NCI-H526 treated with DMSO at 0.1 percent for 48 hours (cell line): ENCODE data around the gene ARHGEF3.

Source experiments
- DNase-seq: peaks from one replicate; lab custom pipeline; 2025; lab: John Stamatoyannopoulos, UW

Gene ARHGEF3

DNA sequence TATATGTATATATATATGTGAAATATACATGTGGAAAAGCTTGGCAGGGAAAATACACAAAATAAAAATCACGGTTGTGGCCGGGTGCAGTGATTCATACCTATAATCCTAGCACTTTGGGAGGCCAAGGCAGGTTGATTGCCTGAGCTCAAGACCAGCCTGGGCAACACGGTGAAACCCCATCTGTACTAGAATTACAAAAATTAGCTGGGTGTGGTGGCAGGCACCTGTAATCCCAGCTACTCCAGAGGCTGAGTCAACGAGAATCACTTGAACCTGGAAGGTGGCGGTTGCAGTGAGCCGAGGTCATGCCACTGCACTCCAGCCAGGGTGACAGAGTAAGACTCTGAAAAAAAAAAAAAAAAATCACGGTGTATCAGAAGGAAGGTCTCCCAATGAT is 20.8 kb upstream of the ARHGEF3 start:
- no peak for DNase-seq

DNA sequence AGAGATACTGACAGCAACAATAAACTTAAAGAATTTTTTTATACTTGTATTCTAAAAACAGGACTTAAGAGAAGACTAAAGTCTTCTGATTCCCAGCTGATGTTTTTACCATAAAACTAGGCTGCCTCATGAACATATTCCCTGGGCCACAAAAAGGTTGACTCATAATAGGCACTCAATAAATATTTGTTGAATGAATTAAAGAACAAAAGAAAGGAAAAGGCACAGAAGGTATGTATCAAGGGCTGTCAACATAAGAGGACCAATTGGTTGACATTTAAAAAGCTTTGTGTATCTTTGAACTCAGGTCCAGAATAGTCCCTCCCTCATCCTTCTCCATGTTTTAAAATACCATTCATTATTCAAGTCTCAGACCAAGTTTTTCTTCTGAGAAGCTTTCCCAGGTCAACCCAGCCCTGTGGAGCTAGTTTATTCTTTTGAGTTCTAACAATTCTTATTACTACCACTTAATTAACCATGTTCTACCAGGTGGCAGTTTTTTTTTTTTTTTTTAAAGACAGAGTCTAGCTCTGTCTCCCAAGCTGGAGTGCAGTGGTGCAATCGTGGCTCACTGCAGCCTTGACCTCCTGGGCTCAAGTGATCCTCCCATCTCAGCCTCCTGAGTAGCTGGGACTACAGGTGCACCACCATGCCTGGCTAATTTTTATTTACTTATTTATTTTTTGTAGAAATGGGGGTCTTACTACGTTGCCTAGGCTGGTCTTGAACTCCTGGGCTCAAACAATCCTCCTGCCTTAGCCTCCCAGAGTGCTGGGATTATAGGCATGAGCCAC is 17.5 kb upstream of the ARHGEF3 start:
- DNase-seq: no peak

DNA sequence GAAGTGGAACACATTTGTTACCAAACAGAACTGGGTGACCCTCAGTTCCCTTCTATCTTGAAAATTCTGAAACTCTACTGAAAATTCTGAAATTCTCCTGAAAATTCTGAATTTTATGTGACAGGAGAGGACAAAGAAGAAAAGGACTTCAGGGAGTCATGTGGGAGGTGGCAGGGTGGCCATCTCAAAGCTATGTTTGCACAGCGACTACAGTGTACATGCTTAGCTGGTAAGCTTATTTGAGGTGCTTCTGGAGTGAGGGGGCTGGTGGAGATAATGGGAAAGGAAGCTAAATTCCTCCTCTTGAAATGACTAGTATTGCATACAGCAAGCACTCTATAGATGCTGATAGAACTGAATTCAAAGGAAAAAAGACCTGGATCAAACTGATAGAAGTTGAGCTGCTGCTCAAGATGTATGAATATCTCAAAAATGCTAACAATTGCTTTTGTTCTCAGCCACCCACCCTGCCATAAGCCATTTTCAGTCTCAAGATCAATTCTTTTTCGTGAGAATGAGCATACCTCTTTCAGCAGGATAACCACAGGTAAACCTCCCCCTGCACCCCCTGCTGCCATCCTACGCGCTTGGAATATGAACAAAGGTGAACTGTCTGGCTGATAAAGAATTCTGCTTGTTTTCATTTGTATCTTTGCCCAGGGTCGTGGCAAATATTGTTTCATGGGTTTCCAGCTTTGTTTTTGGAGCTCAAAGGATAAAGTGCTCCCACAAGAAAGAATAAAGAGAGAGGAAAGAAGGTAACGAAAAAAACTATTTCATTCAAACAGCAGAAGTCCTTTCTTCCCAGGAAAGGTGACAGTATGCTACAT is 16.6 kb upstream of the ARHGEF3 start:
- no peak for DNase-seq

DNA sequence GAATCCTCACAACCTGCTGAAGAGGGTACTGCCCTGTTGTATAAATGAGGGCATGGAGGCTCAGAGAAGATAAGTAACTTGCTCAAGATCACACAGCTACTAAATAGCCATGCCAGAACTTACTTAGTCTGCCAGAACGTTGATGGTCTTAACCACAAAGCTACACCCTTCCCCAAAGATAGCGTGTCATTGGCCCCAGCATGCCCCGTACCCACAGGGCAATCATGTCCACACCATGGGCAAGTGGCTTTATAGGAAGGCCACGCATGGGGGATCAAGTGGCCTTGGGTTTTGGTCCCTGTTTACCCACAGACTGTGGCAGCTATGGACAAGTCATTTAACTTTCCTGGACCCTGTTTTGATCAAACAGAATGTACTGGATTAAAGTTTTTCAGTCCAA is 15.9 kb upstream of the ARHGEF3 start:
- no peak for DNase-seq

DNA sequence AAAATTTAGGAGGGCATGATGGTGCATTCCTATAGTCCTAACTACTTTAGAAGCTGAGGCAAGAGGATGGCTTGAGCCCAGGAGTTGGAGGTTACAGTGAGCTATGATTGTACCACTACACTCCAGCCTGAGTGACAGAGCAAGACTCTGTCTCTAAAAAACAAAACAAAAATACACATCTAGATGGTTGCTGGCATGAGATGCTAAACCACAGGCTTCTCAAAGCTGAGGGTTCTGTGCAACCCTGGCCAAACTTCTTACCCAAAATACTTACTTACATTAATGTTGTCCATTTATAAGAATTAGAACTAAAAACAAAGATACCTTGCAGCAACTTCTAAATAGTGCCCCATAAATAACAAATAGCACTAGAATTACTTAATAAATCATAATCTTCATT is 14.3 kb upstream of the ARHGEF3 start:
- no peak for DNase-seq

DNA sequence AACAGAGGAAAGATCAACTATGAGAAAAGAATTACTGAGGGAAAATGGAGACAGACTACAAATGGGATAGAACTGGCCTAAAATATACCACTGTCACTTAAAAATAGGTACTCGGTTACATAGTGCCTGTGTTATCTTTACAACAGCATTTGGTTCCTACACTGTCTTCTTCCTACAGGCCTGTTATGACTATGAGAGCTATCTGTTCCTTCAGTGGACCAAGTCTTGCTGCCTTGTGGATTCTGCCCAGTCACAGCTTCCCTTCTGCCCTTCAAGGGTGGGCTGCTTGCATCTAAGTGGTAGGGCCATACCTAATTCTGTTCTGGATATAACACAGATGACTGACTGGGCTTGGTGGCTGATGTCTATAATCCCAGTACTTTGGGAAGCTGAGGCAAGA is 13.8 kb upstream of the ARHGEF3 start:
- no peak for DNase-seq

DNA sequence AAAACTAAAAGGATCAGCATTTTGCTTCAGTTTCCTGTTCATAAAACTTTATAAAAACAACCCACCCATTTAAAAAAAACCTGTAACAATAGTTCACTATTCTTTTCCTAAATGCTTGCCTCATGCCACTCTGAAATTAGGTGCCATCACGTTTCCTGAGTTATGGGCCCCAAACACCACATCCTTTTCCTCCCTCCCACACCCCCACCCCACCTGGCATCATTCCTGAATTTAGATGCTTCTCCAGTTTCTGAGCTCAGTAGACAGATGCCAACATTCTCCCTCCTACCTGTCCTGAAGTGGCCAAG is 11.9 kb upstream of the ARHGEF3 start:
- no peak for DNase-seq

DNA sequence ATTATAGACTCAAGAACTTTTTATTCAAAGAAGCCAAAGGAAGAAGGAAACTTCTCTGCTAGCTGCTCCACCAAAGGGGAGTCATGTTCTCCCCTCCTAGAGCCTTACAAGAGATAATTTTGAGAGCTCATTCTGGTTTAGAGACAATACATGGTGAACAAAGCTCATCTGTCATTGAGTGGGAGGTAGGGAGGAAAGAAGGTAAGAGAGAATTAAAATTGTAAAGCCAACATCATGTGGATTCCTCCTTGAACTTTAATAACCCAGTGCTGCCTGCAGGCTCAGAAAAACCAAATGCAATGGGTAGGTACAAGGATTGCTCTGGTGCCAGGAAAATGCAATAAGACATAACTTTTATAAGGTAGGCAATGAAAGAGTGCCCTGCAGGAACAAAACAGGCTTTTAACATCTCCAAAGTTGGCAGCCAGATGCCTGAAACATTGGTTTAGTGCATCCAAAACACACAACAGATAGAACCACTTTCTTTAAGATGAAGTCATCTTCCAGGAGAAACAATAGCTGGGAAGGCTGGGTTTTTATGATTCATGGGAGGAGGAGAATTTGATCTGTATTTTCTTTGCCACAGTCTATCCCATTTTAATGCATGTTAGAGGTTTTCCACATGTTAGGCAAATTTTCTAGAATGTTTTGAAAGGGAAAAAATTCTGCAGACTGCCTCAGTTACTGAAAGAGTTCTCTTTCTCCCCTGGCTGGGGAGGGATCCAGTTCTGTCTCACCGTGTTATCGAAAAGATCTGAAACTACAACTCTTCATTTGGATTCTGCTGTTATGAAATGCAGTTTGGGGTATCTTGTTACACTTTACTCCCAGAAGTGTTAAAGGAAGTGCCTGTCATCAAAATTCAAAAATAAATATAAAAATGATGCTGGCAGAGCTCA is 11.3 kb upstream of the ARHGEF3 start:
- DNase-seq: no peak

DNA sequence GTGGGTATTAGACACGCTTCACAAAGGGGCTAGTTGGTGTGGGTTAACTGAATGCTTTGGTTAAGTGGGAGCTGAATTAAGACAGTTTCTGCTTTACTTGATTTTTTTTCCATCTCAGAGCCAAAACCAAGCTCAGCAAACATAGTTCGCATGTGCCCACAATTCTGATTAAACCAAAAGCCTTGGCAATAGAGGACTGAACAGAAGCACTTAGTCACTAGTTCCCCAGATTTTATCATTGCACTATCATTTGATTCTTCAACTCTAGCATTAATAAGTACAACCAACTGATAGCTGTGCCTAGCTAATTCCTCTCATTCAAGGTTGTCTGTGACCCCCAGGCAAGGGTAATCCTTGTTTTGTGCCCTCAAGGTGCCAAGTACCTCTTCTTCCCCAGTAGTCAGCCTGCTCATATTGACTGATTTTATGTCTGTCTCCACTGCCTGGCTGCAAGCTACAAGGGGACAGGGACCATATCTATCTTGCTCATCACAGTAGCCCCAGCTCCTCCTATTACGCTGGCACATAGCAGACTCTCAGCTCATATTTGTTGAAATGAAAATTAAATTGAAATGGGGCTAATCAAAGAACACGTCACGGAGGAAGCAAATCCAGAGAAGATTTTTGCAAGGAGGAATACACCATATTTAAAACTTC is 9.9 kb upstream of the ARHGEF3 start:
- no peak for DNase-seq

DNA sequence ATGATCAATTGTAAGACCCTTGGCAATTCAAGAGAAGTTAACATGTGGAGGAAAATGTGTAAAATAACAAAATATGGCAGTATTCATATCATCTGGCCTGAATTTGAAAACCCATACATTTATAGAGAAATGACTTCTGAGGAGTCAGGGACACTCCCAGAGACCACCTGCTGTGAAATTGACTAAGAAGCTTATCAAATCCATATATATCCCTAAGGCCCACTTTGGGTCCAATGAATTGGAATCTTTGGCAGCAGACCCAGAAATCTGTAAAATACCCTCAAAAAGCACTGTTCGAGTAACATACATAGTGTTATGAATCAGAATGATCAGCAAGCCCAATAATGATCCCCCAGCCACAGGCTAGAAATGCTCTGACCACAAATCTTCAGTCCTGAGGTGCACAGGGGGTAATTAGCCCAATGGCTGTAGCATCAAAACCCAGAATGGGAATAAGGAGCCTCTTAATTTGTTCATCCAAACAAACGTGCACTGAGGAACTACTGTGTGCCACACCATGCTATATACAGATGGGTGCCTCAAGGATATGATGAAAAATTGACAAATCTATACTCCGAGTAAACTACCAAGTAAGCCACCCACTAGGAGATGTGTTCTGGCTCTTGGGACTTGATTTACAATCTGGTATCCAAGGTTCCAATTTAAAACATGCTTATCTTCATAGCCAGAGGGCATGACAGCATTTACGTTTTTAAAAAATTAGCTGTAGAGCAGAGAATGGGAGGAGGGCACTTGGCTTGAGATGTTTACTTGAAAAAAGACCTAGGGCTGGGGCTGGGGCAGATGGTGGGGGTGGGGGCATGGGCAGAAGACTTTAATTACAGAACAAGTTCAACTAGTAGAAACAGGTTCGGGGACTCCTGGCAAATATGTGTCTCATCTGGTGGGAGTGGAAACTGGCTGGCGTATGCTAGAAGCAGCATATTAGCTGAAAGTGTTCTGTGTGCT is 9.1 kb upstream of the ARHGEF3 start:
- no peak for DNase-seq

DNA sequence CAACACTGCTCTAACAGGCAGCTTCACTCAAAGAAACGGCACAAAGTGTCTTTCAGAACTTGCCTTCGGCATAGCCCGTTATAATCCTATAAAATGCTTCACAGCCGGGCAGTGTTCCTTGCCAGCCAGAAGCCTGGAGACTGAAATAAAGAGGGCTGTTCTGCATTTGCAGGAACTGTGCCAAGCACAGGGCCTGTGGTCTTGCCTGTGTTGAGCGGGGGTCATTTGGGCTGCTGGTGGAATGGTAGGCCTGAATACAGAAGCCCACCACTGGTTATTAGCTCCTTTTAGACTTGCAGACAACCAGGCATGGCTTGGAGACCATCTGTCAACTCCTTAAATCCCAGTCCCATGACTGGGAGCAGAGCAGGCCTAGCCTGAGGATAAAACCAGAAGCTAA is 4.7 kb upstream of the ARHGEF3 start:
- no peak for DNase-seq

DNA sequence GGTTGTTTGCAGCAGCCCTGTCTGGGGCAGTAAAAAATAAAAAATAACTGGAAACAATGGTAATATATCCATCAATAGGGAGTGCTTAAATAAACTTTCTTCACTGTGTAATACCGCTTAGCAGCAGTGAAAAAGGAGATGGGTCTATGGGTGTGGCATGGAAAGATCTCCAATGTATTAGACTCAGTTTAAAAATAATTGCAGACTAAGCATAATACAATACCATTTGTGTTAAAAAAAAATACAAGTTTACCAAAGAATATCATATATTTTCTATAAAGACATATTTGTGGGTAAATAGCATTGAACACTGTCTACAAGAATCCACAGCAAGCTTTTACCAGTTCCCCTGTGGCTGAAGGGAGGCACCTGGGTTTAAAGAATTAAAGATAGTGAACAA is 1.0 kb upstream of the ARHGEF3 start:
- no peak for DNase-seq

DNA sequence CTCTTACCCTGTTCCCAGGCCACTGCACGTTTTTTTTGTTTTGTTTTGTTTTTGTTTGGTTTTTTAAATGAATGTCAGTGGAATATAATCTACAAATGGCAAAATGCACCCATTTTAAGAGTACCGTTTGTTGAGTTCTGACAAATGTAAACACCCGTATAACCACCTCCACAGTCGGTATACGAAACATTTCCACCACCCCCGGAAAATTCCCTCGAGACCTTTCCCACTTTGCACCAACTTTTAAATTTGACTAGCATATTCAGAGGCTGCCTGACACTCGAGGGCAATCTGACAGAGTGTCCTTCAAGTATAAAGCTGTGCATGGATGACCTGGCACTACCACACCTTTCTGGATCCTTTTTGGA is 613 bp upstream of the ARHGEF3 start:
- DNase-seq: no peak

DNA sequence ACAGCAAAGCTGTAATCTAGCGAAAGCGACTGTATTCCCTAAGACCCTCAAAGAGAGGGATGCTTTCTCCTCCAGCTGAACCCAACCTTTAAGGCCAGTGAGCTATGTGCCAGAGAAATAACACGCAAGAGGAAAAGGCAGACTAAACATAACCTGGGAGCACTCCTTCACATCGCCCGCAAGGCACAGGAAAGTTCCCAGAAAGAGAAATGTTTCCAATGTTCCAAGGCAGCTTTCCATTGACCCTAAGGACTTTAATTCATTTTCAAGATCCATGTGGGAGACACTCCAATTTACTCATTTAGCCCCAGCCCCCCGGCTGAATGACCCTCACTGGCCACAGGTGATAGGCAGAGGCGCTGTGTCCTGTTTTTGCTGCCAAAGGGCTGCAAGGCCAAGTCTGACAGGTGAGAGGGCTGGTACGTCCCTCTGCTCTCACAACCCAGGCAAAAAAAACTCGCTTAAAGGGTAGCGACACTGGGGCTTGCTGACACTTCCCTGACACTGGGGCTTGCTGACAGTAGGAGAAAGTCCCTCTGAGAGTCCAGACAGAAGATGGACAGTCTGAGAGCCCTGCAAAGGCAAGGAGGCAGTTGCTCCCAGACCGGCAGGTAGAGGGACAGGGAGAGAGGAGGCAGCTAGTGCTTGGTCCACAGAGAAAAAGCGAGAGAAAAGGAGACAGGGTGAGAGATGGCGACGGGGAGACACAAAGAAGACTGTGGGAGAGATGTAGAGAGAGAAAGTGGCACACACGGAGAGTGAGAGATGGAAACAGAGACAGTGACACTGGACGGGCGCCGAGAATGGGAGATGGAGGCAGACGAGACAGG is 702 bp downstream of the ARHGEF3 start:
- DNase-seq: no peak

DNA sequence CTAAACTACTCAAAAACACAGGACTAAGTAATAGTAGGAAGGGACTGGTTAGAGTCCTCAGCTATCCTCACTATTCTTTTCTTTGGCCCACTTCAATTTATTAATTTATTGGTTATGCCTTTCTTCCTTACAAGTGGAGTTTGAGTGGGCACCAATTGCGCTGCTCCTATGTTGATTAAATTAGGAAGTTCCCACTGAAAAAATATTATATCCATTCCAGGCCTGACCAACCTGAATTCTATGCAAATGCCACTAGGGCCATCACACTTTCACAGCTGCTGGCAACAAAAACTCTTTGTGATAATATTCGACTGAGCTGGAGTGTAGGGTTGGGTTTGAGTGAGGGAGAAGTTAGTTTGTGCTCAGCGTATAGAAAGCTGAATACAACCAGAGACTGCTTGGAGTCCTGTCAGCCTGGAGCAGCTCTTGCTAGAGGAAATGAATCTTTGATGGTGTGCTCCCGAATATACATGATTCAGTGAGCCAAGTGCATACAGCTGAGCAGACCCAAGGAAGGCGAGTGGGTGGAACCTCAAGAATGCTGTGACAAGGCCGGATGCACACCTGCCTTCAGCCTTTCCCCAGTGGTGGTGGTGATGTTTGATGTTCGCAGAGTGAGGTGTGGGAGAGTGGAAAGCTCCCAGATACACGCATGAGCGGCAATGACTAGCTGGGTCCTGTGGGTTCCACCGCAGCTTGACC is 1.5 kb downstream of the ARHGEF3 start:
- DNase-seq: peak; percentile 71

DNA sequence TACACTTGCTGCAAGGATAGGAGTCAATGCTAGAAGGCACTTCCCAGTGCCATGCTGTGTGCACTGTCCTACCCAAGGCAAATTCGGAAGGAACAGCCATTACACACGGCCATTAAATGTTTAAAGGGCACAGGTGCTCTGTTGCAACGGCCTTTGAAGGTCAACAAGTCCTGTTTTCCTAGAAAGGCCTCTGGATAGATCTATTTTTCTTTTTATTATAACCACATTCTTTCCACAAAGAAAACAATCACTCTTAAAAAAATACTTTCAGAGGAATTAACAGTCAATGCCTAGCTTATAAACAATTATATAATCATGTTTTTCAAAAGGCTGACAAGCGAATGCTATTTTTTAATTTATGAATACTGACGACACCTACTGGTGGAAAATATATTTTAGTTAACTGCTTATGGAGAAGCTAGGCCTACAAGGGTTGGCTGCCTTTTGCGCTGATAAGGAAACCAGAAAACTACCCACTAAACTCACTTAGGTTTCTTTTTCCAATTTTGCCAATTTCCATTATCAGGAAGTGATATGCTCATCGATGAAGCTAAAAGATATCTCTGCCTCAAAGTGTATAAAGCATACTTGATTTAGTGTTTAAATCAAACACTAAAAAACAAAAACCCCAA is 2.4 kb downstream of the ARHGEF3 start:
- peak; percentile 60 for DNase-seq

DNA sequence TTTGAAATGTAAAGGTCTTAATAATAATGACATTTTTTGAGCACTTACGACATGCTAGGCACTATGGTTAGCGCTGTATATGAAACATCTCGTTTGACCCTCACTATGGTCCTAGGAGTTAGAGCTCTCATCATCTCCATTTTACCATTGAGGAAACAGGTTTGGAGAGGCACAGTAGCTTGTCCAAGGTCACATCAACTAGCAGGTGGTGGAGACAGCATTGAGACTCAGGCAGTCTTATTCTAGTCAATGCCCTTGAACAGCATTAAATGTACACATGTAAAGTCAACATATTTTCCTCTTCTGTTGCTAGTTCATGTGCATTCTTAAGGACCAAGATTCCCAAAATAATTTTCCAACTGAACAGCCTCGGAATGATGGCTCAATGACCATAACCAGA is 4.8 kb downstream of the ARHGEF3 start:
- no peak for DNase-seq

DNA sequence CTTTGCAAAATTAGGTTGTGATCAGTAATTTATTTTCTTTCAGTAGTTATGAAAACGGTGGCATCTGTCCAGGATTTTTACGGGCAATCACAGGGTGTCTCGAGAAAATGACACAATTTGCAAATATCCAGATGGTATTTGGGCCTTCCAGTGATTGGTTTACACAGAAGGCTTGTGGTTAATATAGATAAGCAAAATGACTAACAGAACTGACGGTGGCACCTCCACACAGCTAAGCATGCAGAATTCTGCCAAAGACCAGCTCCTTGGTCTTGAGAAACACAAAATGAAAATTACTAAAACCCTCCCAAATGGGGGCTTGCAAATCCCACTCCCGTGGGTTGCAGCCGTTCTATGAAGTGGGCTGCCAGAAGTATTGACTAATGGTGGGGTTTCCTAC is 5.5 kb downstream of the ARHGEF3 start:
- no peak for DNase-seq

DNA sequence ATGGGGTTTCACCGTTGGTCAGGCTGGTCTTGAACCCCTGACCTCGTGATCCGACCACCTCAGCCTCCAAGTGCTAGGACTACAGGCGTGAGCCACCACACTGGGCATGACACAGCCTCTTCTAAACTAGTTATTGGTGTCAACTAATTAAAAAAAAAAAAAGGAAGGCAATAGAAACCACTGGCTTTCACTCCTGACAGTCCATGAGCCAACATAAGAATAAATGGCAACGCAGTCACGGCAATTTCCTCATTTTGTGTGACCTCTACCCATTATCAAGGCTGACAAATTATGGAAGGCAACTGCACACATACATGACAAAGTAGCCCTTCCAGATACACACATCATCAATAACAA is 5.9 kb downstream of the ARHGEF3 start:
- no peak for DNase-seq
